Activated CD8-positive, alpha-beta T cell treated with anti-CD3 and anti-CD28 coated beads, Interleukin-2, amount 10 ng/mL, durations not matched to agents 7 days and 5 days (primary cell): ENCODE measurements around the gene SKAP1. TPM values are rescaled to one million over a fixed set of nuclear protein-coding genes. Genes with fewer than 3 reads are reported as not detected.

Experiments
- ATAC-seq: fragments of 150-1000 bp; cut with Tn5 transposase; one replicate; pipeline ENCODE4 v1.10.0; 2021; ENCODE audit warnings: moderate library complexity
- CTCF ChIA-PET: fragments of 350-600 bp; sonication (Branson Sonifier 250); formaldehyde crosslinking; loops from one replicate; lab custom pipeline; 2021; ENCODE audit warnings: antibody characterized with exemption; lab: Charles Lee
- POLR2A ChIA-PET: fragments of 350-600 bp; sonication (Branson Sonifier 250); formaldehyde crosslinking; loops from one replicate; lab custom pipeline; 2021; ENCODE audit warnings: antibody characterized with exemption; lab: Charles Lee
- DNase-seq: peaks from one replicate; pipeline ENCODE4 v3.0.0-alpha.2; 2020
- H3K27ac Mint-ChIP-seq: one replicate; pipeline ENCODE4 v1.8.0; 2021; ENCODE audit warnings: mild to moderate bottlenecking, mixed read lengths
- H3K27me3 Mint-ChIP-seq: one replicate; pipeline ENCODE4 v1.8.0; 2021; ENCODE audit warnings: low read depth, mixed read lengths
- H3K36me3 Mint-ChIP-seq: one replicate; pipeline ENCODE4 v1.8.0; 2021; ENCODE audit warnings: low read depth, mixed read lengths
- H3K4me1 Mint-ChIP-seq: one replicate; pipeline ENCODE4 v1.8.0; 2021; ENCODE audit warnings: low read depth, mixed read lengths
- H3K4me3 Mint-ChIP-seq: one replicate; pipeline ENCODE4 v1.8.0; 2021; ENCODE audit warnings: mild to moderate bottlenecking, mixed read lengths
- H3K9me3 Mint-ChIP-seq: one replicate; pipeline ENCODE4 v1.8.0; 2022; ENCODE audit warnings: mixed read lengths; ENCODE audit not compliant: insufficient read depth
- total RNA-seq, 2 experiments: library from RNA; stranded (reverse); gene quantifications; one replicate each; pipeline ENCODE4 v1.2.3, GENCODE V29; 2021

The SKAP1 gene
- total RNA-seq, 2 experiments from 2014 or later = 93.8 to 94.1 TPM

DNA sequence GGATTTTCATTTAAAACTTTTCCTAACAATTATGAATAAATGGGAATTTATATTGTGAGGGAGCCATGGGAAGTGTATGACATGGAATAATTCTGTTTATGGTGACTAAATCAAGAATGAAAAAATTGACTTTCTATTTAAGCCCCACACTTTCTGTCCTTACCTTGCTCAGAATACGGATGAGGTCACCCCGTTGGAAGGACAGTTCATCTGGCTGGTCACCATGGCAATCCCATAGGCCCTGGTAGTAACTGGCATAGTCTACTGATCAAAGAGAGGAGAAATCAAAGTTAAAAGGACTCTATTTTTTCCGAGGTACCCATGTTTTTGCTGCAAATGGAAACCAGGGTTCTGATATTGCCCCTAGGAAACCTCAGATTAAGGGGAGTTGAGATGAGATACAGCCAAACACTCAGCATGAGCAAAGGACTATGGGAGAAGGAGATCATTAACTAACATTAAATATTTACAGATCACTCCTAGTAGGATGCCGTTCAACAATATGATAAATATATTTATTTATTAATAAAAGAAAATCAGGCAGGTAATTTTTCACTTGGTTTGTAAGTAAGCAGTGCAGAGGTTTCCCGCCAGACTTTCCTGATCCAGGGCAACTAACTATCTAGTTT, 267.6 kb downstream of the SKAP1 start:
- Mint-ChIP-seq H3K9me3 (no peaks in the 10 kb centered on the region), H3K27ac (no peak overlapping the region), H3K4me3 (no peak overlapping the region), H3K27me3 (no peaks in the 10 kb centered on the region), H3K4me1 (peaks cover 9% of the 10 kb centered on the region), H3K36me3 (peaks cover 26% of the 10 kb centered on the region)
- POLR2A ChIA-PET = no interaction called here
- CTCF ChIA-PET = interaction anchor here (1.2 kb wide), 1 partner anchor 12 kb away, joined by 6 read pairs; no protein-coding TSS in a partner anchor
- DNase-seq (no peak), ATAC-seq (no peak)

DNA sequence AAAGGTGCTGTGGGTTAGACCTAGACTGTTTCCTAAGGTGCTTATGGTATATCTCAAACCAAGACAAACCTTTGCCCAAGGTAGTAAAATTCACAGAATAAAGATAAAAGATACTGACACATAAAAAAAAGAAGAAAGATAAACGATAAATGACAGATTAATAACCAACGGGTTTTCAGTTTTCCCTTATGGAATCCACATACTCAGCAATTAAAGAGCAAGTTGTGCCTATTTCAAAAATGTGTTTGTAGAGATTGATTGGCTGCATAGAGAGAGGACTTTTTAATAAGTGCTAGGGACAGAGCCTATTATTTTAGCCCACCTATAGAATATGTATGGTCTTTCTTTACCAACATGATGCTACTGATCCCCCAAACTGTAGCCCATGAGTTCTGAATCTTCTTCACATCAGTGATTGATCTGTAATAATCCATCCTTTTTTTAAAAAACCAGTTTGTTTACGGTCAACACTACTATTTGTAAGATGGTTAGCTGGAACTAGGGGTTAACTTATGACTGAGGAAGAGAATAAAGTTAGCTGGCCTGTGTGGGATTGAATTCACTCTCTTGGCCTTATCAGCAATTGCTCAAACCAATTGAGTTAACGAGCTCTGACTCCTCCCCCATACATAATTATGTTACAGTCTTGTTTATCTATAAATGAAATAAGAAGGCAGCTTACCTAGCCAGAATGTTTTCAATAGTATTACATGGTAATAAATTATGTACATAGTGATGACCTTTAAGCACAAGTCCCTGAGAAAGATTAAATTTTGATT, 268.7 kb downstream of the SKAP1 start:
- Mint-ChIP-seq H3K4me1 (peaks cover 9% of the 10 kb centered on the region), H3K27ac (no peak overlapping the region), H3K4me3 (no peak overlapping the region), H3K9me3 (no peaks in the 10 kb centered on the region), H3K36me3 (peaks cover 25% of the 10 kb centered on the region), H3K27me3 (no peaks in the 10 kb centered on the region)
- DNase-seq = no peak
- ChIA-PET CTCF (no interaction called here), POLR2A (no interaction called here)
- no peak for ATAC-seq

DNA sequence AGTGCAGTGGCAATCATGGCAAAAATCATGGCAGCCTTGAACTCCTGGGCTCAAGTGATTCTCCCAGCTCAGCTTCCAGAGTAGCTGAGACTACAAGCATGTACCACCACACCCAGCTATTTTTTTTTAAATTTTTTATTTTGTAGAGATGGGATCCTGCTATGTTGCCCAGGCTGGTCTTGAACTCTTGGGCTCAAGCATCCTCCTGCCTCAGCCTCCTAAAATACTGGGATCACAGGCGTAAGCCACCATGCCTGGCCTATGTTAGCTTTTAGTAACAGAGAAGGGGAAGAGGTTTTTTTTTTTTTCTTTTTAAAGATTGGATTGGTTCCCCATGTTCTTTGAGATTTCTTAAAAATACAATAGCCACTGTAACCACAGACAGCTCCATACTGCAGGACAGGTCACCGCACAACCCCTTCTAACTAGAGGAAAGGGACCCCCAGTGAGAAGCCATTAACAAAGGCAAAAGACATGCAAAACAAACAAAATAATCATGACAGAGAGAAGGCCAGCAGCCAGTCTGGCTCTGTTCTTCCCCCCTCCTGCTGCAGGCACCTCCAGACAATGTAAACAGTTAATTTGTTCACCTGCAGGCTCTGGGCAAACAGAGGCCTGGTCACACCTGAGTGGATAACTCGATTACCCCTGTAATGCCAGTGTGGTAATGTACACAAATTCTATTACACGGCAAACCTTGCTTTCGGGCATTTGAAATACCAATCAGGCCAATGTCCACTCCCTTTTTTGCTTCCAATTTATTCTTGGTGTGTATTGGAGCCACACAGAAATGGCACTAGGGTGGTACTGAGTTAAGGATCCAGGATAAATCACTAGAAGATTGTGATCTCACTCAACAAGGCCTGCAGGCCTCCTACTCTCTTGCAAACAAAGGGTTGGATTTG, 269.6 kb downstream of the SKAP1 start:
- Mint-ChIP-seq H3K4me1 (peaks cover 9% of the 10 kb centered on the region), H3K9me3 (no peaks in the 10 kb centered on the region), H3K36me3 (peaks cover 23% of the 10 kb centered on the region), H3K27me3 (no peaks in the 10 kb centered on the region), H3K27ac (no peak overlapping the region), H3K4me3 (no peak overlapping the region)
- DNase-seq = no peak
- ATAC-seq = no peak
- ChIA-PET CTCF (interaction anchor here (0.9 to 1.5 kb wide), 4 partner anchors 11 to 458 kb away, joined by 3 to 4 read pairs (median 3); no protein-coding TSS in a partner anchor), POLR2A (no interaction called here)

DNA sequence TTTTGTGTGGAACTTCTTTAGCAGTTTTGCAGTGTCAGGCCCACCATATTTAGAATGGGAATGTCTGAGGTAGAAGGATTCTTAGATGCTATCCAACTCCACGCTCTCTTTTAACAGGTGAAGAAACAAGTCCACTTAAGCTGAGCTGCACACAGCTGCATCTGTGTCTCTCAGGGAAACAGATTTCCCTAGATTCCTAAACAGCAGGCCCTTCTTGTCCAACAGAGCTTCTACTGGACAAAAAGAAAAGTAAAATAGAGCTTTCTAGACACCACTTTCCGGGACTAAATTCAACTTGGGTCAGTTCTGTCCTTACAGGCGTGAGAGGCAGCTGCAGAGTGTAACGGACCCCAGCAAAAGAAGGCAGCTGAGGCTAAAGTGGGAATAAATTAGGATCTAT, 270.8 kb downstream of the SKAP1 start:
- POLR2A ChIA-PET = no interaction called here
- peaks cover 9% of the 10 kb centered on the region for H3K4me1 Mint-ChIP-seq

DNA sequence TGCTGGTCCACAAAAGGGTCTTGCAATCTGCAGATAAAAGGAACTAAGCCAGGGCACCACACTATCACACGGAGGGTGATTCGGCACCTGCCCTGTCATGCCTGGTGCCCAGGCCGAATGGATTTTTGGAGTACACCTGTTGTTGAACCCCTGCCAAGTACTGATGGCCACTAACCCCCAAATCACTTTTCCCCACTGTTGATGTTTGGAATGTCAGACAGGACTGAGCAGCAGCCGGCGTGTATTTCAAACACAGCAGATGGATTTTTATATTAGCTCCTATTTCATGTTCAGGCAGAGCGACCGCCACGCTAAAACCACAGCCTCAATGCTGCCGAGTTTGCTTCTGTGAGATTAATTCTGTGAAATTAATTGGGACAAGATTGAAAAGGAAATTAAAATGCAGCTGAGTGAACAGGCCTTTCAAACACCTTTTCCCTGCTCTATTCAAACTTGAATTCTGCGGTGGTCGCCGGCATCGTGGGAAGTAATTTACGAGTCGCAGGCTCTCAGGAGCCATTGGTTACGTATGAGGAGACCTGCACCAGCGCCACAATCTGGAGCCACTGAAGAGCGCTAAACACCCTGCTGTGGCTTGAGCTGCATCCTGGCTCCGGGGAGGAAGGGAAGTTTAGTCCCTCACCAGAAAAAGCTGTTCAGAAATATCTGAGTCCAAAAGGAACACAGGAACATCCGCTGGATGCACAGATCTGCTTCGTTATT, 274.0 kb downstream of the SKAP1 start:
- no peak overlapping the region for H3K4me3 Mint-ChIP-seq
- ChIA-PET POLR2A (no interaction called here), CTCF (no interaction called here)
- no peaks in the 10 kb centered on the region for H3K4me1 Mint-ChIP-seq
- no peak overlapping the region for H3K27ac Mint-ChIP-seq
- no peaks in the 10 kb centered on the region for H3K27me3 Mint-ChIP-seq
- DNase-seq (no peak), ATAC-seq (no peak)
- peaks cover 22% of the 10 kb centered on the region for H3K36me3 Mint-ChIP-seq
- no peaks in the 10 kb centered on the region for H3K9me3 Mint-ChIP-seq

More for the DNA sequence above, 270.8 kb downstream of the SKAP1 start:
- Mint-ChIP-seq H3K27me3 (no peaks in the 10 kb centered on the region), H3K9me3 (no peaks in the 10 kb centered on the region), H3K4me3 (no peak overlapping the region), H3K36me3 (peaks cover 25% of the 10 kb centered on the region), H3K27ac (peak overlapping the region; percentile 20)
- ATAC-seq (no peak), DNase-seq (no peak)
- CTCF ChIA-PET = interaction anchor here (0.6 to 1.5 kb wide), 5 partner anchors 12 to 460 kb away, joined by 3 to 4 read pairs (median 3); no protein-coding TSS in a partner anchor

DNA sequence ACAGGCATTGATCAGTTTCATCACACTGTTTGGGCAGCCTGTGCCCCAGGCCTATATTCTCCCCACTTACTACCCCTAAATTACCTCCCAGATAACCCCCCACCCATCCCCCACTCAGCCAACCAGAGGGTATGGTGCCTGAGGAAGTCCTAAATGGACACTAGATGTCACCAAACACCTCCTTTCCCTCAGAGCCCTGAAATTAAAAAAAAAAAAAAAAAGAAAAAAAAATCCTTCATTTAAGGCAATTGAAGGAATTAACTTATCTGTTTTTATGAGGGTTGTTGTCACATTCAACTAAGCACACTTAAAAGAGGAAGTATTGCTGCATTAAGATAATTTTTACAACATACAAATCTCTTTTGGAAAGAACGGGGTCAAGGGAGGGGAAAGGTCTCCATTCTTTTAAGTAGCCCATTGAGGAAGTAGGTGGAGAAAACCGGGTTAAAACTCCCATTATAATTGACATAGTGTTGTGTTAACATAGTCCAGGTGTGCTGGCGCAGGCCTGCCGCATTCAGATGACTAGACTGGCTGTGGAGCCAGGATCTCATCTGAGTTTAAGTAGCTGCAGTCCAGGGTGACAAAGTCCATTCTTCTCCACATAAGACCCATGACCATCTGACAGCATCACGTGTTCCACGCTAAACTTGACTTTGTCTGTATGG, 276.2 kb downstream of the SKAP1 start:
- Mint-ChIP-seq H3K27me3 (no peaks in the 10 kb centered on the region), H3K36me3 (peaks cover 22% of the 10 kb centered on the region), H3K9me3 (no peaks in the 10 kb centered on the region), H3K4me1 (no peaks in the 10 kb centered on the region), H3K4me3 (no peak overlapping the region), H3K27ac (no peak overlapping the region)
- CTCF ChIA-PET = interaction anchor here (1.2 to 1.5 kb wide), 3 partner anchors 15 to 439 kb away, joined by 3 to 5 read pairs (median 4); no protein-coding TSS in a partner anchor
- POLR2A ChIA-PET = no interaction called here
- ATAC-seq (no peak), DNase-seq (peak; percentile 26)

DNA sequence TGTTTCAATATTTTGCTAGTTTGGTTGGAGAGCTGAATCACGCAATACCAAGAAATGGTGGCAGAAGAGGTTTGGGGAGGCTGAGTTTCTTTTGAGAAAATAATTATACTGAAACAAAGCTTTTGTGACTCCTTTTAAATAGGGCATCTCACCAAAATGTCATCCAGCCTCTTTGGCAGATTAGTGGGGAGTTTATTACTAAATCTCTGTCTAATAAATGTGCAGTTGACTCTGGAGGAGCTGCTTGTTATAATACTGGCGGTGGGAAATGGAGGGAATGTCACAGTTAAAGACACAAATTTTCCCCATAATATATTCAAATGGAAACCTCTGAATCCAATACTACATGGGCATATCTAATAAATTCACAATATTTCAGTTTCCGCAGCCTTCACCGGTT, 277.7 kb downstream of the SKAP1 start:
- Mint-ChIP-seq H3K27ac (no peak overlapping the region), H3K36me3 (peaks cover 27% of the 10 kb centered on the region), H3K27me3 (no peaks in the 10 kb centered on the region), H3K9me3 (no peaks in the 10 kb centered on the region), H3K4me1 (no peaks in the 10 kb centered on the region), H3K4me3 (no peak overlapping the region)
- POLR2A ChIA-PET = no interaction called here
- CTCF ChIA-PET = interaction anchor here (1.7 kb wide), 1 partner anchor 11 kb away, joined by 3 read pairs; no protein-coding TSS in a partner anchor
- no peak for ATAC-seq
- DNase-seq = no peak

DNA sequence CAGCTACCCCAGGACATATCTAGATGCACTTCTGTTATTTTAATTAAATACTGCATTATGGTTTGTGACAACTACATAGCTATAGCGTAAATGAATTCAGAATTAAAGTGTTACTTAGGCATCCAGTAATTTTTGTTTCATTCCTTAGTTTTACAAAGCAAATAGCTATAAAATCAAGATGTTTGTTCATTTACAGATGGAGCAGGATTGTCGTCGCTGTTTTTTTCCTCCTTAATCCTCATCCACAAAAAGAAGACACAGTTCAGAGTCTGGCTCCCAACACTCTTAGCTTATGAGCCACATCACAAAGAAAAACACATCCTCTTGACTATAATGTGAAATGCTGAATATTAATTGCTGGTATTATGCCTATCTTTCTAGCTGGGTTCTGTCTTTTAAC, 278.8 kb downstream of the SKAP1 start:
- POLR2A ChIA-PET = no interaction called here
- Mint-ChIP-seq H3K4me1 (no peaks in the 10 kb centered on the region), H3K36me3 (peaks cover 23% of the 10 kb centered on the region), H3K4me3 (no peak overlapping the region), H3K27me3 (no peaks in the 10 kb centered on the region), H3K27ac (no peak overlapping the region), H3K9me3 (no peaks in the 10 kb centered on the region)
- ATAC-seq (no peak), DNase-seq (no peak)
- CTCF ChIA-PET = interaction anchor here (0.6 to 1.7 kb wide), 5 partner anchors 12 to 437 kb away, joined by 3 to 4 read pairs (median 3); no protein-coding TSS in a partner anchor

DNA sequence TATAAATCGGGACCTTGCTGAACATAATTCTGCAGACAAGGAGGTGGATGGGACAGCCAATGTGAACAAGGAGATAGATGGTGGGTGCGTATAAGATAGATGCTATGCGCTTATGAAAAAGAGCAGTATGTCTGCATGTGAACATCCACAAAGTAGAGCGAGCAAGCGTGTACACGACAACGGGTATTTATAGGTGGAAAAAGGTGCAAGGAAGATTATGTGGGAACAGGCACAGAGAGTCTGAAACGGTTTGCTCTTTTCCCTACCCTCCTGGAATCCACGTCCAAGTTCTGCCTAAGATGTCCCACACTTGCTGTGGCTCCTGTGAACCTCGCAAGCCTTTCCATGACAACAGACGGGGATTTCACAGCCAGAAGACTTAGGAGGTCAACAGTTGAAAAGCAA, 279.4 kb downstream of the SKAP1 start:
- H3K9me3 Mint-ChIP-seq = no peaks in the 10 kb centered on the region
- no peaks in the 10 kb centered on the region for H3K27me3 Mint-ChIP-seq
- peaks cover 23% of the 10 kb centered on the region for H3K36me3 Mint-ChIP-seq
- ChIA-PET POLR2A (no interaction called here), CTCF (interaction anchor here (0.6 to 1.7 kb wide), 4 partner anchors 13 to 438 kb away, joined by 3 read pairs; no protein-coding TSS in a partner anchor)
- H3K4me3 Mint-ChIP-seq = no peak overlapping the region
- ATAC-seq (no peak), DNase-seq (no peak)
- H3K27ac Mint-ChIP-seq = no peak overlapping the region
- H3K4me1 Mint-ChIP-seq = no peaks in the 10 kb centered on the region

DNA sequence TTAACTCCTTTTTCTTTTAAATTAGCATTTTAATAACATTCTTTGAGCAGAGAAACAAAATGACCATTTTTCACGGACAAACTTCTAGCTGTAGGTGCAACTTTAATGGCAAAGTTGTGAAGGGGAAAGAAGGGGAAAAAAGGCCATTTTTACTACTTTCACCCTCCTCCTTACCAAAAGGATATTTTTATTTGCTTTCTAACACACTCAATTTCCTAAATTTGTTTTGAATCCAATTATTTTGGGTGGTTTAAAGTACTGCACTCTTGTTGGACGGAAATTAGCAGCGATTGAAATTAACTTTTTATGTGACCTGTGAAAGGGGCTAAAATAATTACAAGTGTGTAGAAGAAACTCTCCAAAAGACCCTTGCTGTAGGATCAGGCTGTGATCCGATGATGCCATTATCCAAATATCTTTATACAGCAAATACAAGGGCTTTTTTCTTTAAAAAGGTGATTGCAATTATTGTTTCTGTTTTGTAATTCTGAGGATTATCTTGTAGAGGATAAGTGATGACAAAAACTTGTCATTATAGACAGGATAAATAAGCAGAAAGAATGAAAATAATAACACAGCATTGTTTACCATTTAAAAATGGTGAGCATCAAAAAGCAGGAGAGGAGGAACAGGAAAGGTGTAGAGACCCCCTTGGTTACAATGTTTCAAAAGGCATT, 280.1 kb downstream of the SKAP1 start:
- DNase-seq (no peak), ATAC-seq (no peak)
- Mint-ChIP-seq H3K9me3 (no peaks in the 10 kb centered on the region), H3K27ac (no peak overlapping the region), H3K27me3 (no peaks in the 10 kb centered on the region), H3K4me1 (peaks cover 2% of the 10 kb centered on the region), H3K4me3 (no peak overlapping the region), H3K36me3 (peaks cover 21% of the 10 kb centered on the region)
- POLR2A ChIA-PET = no interaction called here
- CTCF ChIA-PET = interaction anchor here (0.8 kb wide), 1 partner anchor 123 kb away, joined by 4 read pairs; no protein-coding TSS in a partner anchor
